Activated CD8-positive, alpha-beta memory T cell treated with anti-CD3 and anti-CD28 coated beads for 1 hour (primary cell): Measurements from ENCODE around the gene ZC3H12C.

Experiments used
- DNase-seq, 2 donors: peaks; one replicate each; pipeline ENCODE4 v3.0.0-alpha.2; 2020; ENCODE audit warnings: low read depth in 1 of 2; ENCODE audit errors: extremely low read depth in 1 of 2

The ZC3H12C gene

DNA sequence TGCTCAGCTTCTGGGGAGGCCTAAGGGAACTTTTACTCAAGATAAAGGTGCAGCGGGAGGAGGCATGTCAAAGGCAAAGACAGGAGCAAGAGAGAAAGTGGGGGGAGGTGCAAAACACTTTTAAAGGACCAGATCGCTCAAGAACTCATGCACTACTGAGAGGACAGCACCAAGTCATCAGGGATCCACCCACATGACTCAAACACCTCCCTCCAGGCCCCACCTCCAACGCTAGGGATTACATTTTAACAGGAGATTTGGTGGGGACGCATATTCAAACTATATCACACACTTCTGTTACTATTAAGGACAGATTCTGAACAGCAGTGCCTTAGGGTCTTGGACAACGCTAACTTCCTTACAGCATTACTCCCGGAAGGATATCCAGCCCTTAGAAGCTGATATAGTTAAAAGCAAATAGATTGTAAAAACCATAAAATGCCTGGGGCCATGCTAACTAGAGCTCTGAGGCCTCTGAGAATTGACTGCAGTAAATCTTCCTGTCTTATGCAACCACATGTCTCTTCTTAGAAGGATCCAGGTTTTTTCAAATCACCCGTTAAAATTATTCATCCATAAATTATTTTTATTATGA lies 16.7 kb upstream of the ZC3H12C start:
- no peak for DNase-seq

DNA sequence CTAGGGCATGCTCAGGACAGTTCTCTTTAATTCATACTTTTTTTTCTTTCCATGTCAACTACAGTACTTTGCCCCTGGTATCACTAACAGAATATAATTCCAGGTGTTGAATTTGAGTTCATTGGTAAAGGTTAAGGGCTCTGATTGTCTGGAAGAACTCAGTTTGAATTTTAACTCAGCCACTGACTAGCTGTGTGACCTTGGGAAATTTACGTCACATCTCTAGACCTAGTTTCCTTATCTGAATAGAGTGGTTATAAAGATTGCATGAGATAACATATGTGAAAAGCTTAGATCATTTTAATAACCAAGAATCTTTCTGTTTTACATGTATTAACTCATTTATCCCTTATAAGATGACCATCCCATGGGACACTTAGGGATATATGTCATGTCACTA lies 15.8 kb upstream of the ZC3H12C start:
- DNase-seq, result no peak

DNA sequence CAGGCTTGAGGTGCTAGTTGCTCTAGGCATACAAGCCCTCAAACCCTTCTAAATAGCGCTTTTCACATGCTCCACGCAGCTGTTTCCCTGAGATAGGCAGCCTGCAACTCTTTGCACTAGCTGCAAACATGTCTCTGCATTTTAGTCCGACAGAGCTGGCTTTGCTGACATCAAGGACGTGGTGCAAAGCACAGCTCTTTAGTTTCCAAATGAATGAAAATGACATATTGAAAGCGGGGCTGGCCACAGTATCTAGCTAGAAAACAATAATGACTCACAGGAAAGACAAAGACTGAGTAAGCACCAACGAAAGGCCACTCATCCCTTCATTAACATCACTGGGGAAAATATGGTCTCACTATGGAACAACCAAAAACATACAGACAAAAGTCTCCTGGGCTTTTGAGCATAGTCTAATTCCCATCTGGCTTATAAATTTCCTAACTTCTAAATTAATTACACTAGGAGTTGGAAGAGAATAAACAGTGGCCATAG lies 15.3 kb upstream of the ZC3H12C start:
- no peak for DNase-seq

GRCh38 chr11:110078923-110079544 lies 14.2 kb upstream of the ZC3H12C start:
- DNase-seq, result no peak

DNA sequence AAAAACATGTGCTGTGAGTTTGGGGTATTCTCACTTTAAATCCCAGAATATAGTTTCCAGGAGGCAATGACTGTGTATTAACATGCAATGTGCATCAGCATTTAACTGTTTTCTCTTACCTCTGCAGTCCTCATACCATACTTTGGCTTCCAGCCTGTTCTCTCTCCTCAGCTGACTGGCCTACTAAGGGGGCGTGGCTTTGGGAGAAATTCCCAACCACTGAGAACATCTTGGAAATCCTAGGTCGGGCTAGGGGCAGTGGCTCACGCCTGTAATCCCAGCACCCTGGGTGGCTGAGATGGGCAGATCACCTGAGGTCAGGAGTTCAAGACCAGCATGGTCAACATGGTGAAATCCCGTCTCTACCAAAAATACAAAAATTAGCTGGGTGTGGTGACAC lies 13.5 kb upstream of the ZC3H12C start:
- no peak for DNase-seq

DNA sequence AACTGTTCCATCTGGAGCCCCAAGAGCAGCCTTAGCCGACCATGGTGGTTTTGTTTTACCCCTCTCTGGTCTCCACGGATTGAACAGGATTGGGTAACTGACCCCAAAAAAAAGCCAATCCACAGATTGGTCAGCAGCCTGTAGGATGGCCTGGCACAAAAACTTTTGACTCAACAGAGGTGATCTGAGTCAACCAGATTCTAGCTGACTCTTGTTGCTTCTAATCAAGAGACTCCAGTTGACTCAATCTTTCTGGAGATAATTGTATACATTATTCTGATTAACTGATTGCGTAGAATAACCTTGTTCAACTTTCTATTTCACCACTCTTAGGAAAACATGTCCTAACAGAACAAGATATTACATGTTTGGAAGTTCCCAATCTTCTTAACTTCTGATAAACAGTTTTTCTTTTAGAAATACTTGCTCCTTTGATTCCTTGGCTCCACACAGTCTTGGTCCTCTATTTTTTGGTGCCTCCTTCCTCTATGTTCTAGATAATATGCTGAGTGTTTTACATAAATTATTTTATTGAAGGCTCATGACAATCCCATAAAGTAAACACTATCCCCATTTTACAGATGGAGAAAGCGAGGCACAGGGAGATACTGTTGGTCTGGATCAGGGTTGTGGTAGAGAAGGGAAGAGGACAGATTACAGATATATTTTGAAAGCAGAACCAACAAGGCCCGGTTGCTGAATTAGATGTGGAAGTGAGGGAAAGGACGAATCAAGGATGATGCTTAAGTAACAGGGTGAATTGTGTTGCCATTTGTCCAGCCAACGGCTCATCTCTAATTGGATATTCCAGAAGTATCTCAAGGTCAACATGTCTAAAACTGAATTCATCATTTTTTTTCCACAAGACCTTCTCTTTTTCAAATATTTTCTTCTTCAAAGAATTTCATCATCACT lies 11.5 kb upstream of the ZC3H12C start:
- DNase-seq, result no peak

GRCh38 chr11:110082899-110083298 lies 10.3 kb upstream of the ZC3H12C start:
- DNase-seq, result no peak

- DNase-seq, result no peak
These were observed 7.8 kb upstream of the ZC3H12C start for GRCh38 chr11:110085255-110085838.

DNA sequence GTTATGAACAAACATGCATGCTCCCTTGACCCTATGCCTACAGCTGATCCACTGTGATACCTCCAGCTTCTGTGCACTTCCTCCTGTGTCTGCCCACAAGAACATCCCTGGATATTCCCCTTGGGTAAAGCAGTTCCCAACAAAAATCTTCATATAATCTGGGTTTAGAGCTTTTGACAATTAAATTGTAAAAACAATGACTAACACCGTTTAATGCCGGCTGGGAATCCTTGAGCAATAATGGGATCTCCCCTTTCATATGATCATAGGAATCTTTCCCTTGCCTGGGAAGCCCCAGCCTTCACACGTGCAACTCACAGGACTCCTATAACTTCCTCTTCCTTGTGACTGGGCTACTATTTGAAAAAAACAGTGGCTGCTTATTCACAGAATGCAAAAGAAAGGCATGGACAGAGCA lies 6.3 kb upstream of the ZC3H12C start:
- DNase-seq, result no peak

- DNase-seq, result no peak
These were observed 5.2 kb upstream of the ZC3H12C start for GRCh38 chr11:110087812-110088534.

GRCh38 chr11:110088535-110089344 lies 4.5 kb upstream of the ZC3H12C start:
- no peak for DNase-seq

DNA sequence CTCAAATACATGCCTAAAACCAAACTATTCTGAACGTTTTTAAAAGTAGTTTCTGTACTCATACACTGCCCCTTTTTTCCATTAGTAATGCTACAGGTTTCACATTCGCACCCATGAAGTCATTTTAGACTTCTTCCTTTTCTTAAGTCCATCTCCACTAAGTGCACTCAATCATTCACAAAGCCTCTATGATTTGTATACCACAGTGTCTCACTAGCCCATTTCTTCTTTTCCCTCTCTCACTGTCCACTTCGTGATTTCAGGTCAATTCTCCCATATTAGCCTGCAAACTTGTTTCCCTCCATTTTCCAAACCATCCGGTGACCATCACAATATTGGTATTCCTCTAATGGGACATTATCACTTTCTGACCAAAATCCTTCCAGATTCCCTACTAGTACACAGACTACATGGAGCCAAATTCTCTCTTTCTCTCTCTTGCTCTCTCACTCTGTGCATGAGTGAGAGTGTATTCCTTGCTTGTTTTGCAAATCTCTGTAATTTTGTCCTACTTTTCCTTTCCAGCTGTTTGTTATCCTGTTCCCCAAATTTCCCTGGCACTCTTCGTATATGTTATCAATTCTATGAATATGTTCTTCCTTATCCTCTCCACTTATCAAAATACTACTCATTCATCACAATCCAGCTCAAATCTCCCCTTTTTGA lies 3.4 kb upstream of the ZC3H12C start:
- DNase-seq, result no peak

GRCh38 chr11:110090466-110091026 lies 2.6 kb upstream of the ZC3H12C start:
- no peak for DNase-seq

DNA sequence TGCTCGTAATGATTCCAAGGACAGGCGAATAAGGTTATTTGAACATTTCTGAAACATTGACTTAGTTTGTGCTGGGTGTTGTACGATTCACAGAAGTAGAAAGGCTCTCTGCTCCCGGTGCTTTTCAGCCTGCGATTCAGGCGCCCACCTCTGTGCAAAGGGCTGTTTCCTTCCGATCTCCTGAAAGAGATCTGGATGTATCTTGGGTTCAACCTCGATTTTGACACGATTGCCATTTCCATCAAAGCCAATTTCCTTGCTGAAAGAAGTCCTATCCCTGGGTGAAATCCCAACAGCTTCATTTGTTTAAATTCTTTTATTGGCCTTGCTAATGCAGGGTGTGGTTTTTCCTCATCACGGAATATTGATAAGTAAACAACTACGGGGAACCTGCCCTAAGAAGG lies 1.1 kb upstream of the ZC3H12C start:
- no peak for DNase-seq

GRCh38 chr11:110093407-110094297 lies 460 bp downstream of the ZC3H12C start:
- no peak for DNase-seq

- no peak for DNase-seq
These were observed 1.4 kb downstream of the ZC3H12C start for GRCh38 chr11:110094298-110095285.

GRCh38 chr11:110095554-110095953 lies 2.4 kb downstream of the ZC3H12C start:
- DNase-seq, result no peak
